IPS-15b (cell line): Measurements from ENCODE around the gene TM9SF2.
"Not testable (repeated sequence)": the region's sequence is repeated elsewhere in the genome, so short reads cannot be mapped to it uniquely, and the experiment has no call there.

ENCODE experiments used
- H3K27me3 ChIP-seq: one replicate; pipeline ENCODE4 v1.6.1; 2013; ENCODE audit warnings: low read length; ENCODE audit not compliant: control insufficient read depth, insufficient read depth
- H3K36me3 ChIP-seq: one replicate; pipeline ENCODE4 v1.6.1; 2013; ENCODE audit warnings: low read length; ENCODE audit not compliant: control insufficient read depth, insufficient read depth
- H3K4me1 ChIP-seq: one replicate; pipeline ENCODE4 v1.6.1; 2013; ENCODE audit warnings: mild to moderate bottlenecking, low read length; ENCODE audit not compliant: control insufficient read depth, insufficient read depth
- H3K4me3 ChIP-seq: one replicate; pipeline ENCODE4 v1.5.1; 2013; ENCODE audit warnings: low read depth, low read length
- H3K9ac ChIP-seq: one replicate; pipeline ENCODE4 v1.6.1; 2013; ENCODE audit warnings: low read depth, mild to moderate bottlenecking, low read length
- H3K9me3 ChIP-seq: one replicate; pipeline ENCODE4 v1.6.1; 2013; ENCODE audit warnings: mild to moderate bottlenecking, low read length; ENCODE audit not compliant: control insufficient read depth, insufficient read depth

The TM9SF2 gene

GRCh38 chr13:99471221-99472121, 29.8 kb upstream of the TM9SF2 start:
- H3K4me3 ChIP-seq = no peak overlapping the region
- no peaks in the 10 kb centered on the region for H3K36me3 ChIP-seq
- H3K27me3 ChIP-seq = no peaks in the 10 kb centered on the region
- no peaks in the 10 kb centered on the region for H3K9me3 ChIP-seq
- no peak overlapping the region for H3K9ac ChIP-seq
- no peaks in the 10 kb centered on the region for H3K4me1 ChIP-seq

GRCh38 chr13:99472122-99472440, 29.2 kb upstream of the TM9SF2 start:
- Histone ChIP-seq H3K4me3 (no peak overlapping the region), H3K27me3 (no peaks in the 10 kb centered on the region), H3K9ac (no peak overlapping the region), H3K9me3 (no peaks in the 10 kb centered on the region), H3K4me1 (peaks cover 3% of the 10 kb centered on the region), H3K36me3 (no peaks in the 10 kb centered on the region)

- Histone ChIP-seq H3K4me1 (peaks cover 3% of the 10 kb centered on the region), H3K9ac (no peak overlapping the region), H3K4me3 (no peak overlapping the region), H3K9me3 (no peaks in the 10 kb centered on the region), H3K36me3 (no peaks in the 10 kb centered on the region), H3K27me3 (no peaks in the 10 kb centered on the region)
Observed at GRCh38 chr13:99473515-99473914, 27.8 kb upstream of the TM9SF2 start.

- H3K9me3 ChIP-seq = no peaks in the 10 kb centered on the region
- no peak overlapping the region for H3K9ac ChIP-seq
- H3K4me1 ChIP-seq = peaks cover 3% of the 10 kb centered on the region
- H3K36me3 ChIP-seq = no peaks in the 10 kb centered on the region
- H3K4me3 ChIP-seq = no peak overlapping the region
- H3K27me3 ChIP-seq = no peaks in the 10 kb centered on the region
Observed at GRCh38 chr13:99476648-99477047, 24.6 kb upstream of the TM9SF2 start.

GRCh38 chr13:99477493-99477892, 23.8 kb upstream of the TM9SF2 start:
- Histone ChIP-seq H3K4me3 (no peak overlapping the region), H3K27me3 (no peaks in the 10 kb centered on the region), H3K36me3 (no peaks in the 10 kb centered on the region), H3K9ac (no peak overlapping the region), H3K9me3 (no peaks in the 10 kb centered on the region), H3K4me1 (peaks cover 3% of the 10 kb centered on the region)

GRCh38 chr13:99481366-99481765, 19.9 kb upstream of the TM9SF2 start:
- Histone ChIP-seq H3K4me1 (peaks cover 3% of the 10 kb centered on the region), H3K36me3 (no peaks in the 10 kb centered on the region), H3K4me3 (no peak overlapping the region), H3K27me3 (no peaks in the 10 kb centered on the region), H3K9me3 (no peaks in the 10 kb centered on the region), H3K9ac (no peak overlapping the region)

GRCh38 chr13:99484473-99484872, 16.8 kb upstream of the TM9SF2 start:
- Histone ChIP-seq H3K4me3 (no peak overlapping the region), H3K36me3 (no peaks in the 10 kb centered on the region), H3K9me3 (no peaks in the 10 kb centered on the region), H3K9ac (no peak overlapping the region), H3K4me1 (no peaks in the 10 kb centered on the region), H3K27me3 (no peaks in the 10 kb centered on the region)

- no peaks in the 10 kb centered on the region for H3K4me1 ChIP-seq
- H3K36me3 ChIP-seq = no peaks in the 10 kb centered on the region
- no peaks in the 10 kb centered on the region for H3K9me3 ChIP-seq
- H3K9ac ChIP-seq = no peak overlapping the region
- H3K27me3 ChIP-seq = no peaks in the 10 kb centered on the region
- no peak overlapping the region for H3K4me3 ChIP-seq
Observed at GRCh38 chr13:99486996-99487395, 14.3 kb upstream of the TM9SF2 start.

- Histone ChIP-seq H3K36me3 (no peaks in the 10 kb centered on the region), H3K4me1 (no peaks in the 10 kb centered on the region), H3K9me3 (no peaks in the 10 kb centered on the region), H3K9ac (no peak overlapping the region), H3K27me3 (no peaks in the 10 kb centered on the region), H3K4me3 (no peak overlapping the region)
Observed at GRCh38 chr13:99489028-99489427, 12.2 kb upstream of the TM9SF2 start.

GRCh38 chr13:99491750-99492149, 9.5 kb upstream of the TM9SF2 start:
- not testable (repeated sequence) for H3K27me3 ChIP-seq, H3K36me3 ChIP-seq, H3K4me1 ChIP-seq, H3K9ac ChIP-seq, H3K4me3 ChIP-seq, H3K9me3 ChIP-seq

GRCh38 chr13:99495466-99496183, 5.6 kb upstream of the TM9SF2 start:
- H3K9ac ChIP-seq = no peak overlapping the region
- no peak overlapping the region for H3K4me3 ChIP-seq
- H3K27me3 ChIP-seq = no peaks in the 10 kb centered on the region
- no peaks in the 10 kb centered on the region for H3K36me3 ChIP-seq
- no peaks in the 10 kb centered on the region for H3K4me1 ChIP-seq
- H3K9me3 ChIP-seq = no peaks in the 10 kb centered on the region
